KG1 (cell line): ENCODE measurements around the gene CCNQ.

Experiments used
- DNase-seq: peaks from one replicate; lab custom pipeline; 2025; lab: John Stamatoyannopoulos, UW

The CCNQ gene

GRCh38 chrX:153637121-153638040, 38.4 kb upstream of the CCNQ start:
- DNase-seq = no peak

GRCh38 chrX:153636716-153637115, 37.8 kb upstream of the CCNQ start:
- no peak for DNase-seq

- no peak for DNase-seq
These were observed 37.1 kb upstream of the CCNQ start for GRCh38 chrX:153635788-153636668.

GRCh38 chrX:153635388-153635787, 36.4 kb upstream of the CCNQ start:
- DNase-seq = no peak

- no peak for DNase-seq
These were observed 35.9 kb upstream of the CCNQ start for GRCh38 chrX:153634832-153635231.

GRCh38 chrX:153634236-153634635, 35.3 kb upstream of the CCNQ start:
- no peak for DNase-seq

- no peak for DNase-seq
These were observed 34.8 kb upstream of the CCNQ start for GRCh38 chrX:153633607-153634180.

GRCh38 chrX:153633048-153633447, 34.1 kb upstream of the CCNQ start:
- no peak for DNase-seq

GRCh38 chrX:153632595-153632946, 33.6 kb upstream of the CCNQ start:
- DNase-seq = no peak

- no peak for DNase-seq
These were observed 33.1 kb upstream of the CCNQ start for GRCh38 chrX:153631907-153632594.

- no peak for DNase-seq
These were observed 32.4 kb upstream of the CCNQ start for GRCh38 chrX:153631346-153631745.

GRCh38 chrX:153628665-153629064, 29.7 kb upstream of the CCNQ start:
- DNase-seq = no peak

- no peak for DNase-seq
These were observed 29.2 kb upstream of the CCNQ start for GRCh38 chrX:153628129-153628528.

- DNase-seq = no peak
These were observed 28.8 kb upstream of the CCNQ start for GRCh38 chrX:153627675-153628111.

- no peak for DNase-seq
These were observed 28.1 kb upstream of the CCNQ start for GRCh38 chrX:153626863-153627674.

- DNase-seq = no peak
These were observed 27.2 kb upstream of the CCNQ start for GRCh38 chrX:153626025-153626633.

GRCh38 chrX:153625271-153626024, 26.5 kb upstream of the CCNQ start:
- no peak for DNase-seq

- DNase-seq = no peak
These were observed 25.5 kb upstream of the CCNQ start for GRCh38 chrX:153624196-153625091.
